IPS-NIHi11 (cell line): ENCODE data around the gene GAMT.
A peak's percentile ranks its signal among the peaks of the same experiment; 100 is the strongest.

Experiments
- DNase-seq: peaks from one replicate; pipeline ENCODE4 v3.0.0; 2012; ENCODE audit warnings: mixed read lengths, low spot score

GAMT gene

GRCh38 chr19:1364070-1364704, 37.2 kb downstream of the GAMT start:
- no peak for DNase-seq

GRCh38 chr19:1363599-1363998, 37.7 kb downstream of the GAMT start:
- no peak for DNase-seq

- no peak for DNase-seq
Measured at GRCh38 chr19:1362387-1363257, 38.7 kb downstream of the GAMT start.

GRCh38 chr19:1361601-1362386, 39.5 kb downstream of the GAMT start:
- DNase-seq = no peak

GRCh38 chr19:1360818-1361461, 40.4 kb downstream of the GAMT start:
- DNase-seq = peak; percentile 53

GRCh38 chr19:1360126-1360817, 41.1 kb downstream of the GAMT start:
- DNase-seq = no peak

GRCh38 chr19:1357531-1358109, 43.7 kb downstream of the GAMT start:
- no peak for DNase-seq

GRCh38 chr19:1356508-1356865, 44.9 kb downstream of the GAMT start:
- DNase-seq = no peak

- DNase-seq = no peak
Measured at GRCh38 chr19:1355568-1356507, 45.5 kb downstream of the GAMT start.

- DNase-seq = no peak
Measured at GRCh38 chr19:1354970-1355567, 46.3 kb downstream of the GAMT start.

GRCh38 chr19:1353144-1353543, 48.2 kb downstream of the GAMT start:
- no peak for DNase-seq

GRCh38 chr19:1351381-1351851, 49.9 kb downstream of the GAMT start:
- no peak for DNase-seq

GRCh38 chr19:1350867-1351266, 50.5 kb downstream of the GAMT start:
- DNase-seq = no peak

- DNase-seq = no peak
Measured at GRCh38 chr19:1349211-1349610, 52.1 kb downstream of the GAMT start.
